ENCODE measurements around the gene SRSF1.
"Not testable (repeated sequence)": the region's sequence is repeated elsewhere in the genome, so short reads cannot be mapped to it uniquely, and the experiment has no call there.

SRSF1 gene

DNA sequence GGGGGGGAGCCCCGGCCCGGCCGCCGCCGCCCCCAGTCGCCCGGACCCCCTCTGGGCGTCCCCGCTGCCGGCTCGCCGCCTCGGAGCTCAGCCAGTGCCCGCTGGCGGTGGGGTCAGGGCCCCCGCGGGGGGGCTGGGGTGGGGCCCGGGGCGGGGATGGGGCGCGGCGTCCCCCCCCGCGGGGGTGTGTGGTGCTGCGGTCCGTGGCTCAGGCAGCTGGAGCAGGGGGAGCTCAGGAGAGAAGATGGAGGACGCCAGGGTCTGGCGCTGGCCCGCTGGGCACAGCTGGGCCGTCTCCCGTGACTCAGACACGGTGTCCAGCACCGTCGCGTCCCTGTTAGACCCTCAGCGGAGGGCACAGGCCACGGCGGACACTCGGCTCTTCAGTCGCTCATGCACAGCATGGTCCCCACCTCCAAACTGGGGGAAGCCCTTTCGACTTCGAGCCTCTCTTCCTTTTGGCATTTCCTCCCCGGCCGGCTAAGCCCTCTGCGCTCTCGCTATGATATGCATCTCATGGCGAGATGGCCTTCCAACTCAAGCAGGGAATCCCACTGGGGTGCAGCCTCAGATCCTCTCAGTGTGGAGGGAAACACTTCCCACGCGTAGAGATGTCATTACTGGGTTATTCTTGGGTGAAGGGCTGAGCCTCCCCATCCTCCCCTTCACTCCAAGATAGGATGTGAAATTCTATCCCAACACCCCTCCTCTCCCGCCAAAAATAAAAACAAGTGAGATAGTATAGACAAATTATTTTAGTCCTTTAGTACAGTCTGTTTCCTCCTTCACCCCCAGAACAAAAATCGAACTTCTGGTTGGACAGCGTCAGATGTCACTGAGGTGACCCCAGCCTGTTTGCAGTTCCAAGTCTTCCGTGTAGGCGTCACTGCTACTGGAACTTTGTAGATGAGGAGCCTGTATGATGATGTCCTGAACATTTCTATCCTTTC is 18.5 kb downstream of the SRSF1 start:
- DNase-seq: peak; percentile 86

GRCh38 chr17:57987581-57988300 is 19.3 kb downstream of the SRSF1 start, which contains the start of gene VEZF1:
VEZF1 (minus strand) TSS chr17:57988254; CDS start chr17:57988111, 143 bp downstream.
- DNase-seq: peak; percentile 89

GRCh38 chr17:57986841-57987580 is 20.0 kb downstream of the SRSF1 start:
- DNase-seq: peak; percentile 76

DNA sequence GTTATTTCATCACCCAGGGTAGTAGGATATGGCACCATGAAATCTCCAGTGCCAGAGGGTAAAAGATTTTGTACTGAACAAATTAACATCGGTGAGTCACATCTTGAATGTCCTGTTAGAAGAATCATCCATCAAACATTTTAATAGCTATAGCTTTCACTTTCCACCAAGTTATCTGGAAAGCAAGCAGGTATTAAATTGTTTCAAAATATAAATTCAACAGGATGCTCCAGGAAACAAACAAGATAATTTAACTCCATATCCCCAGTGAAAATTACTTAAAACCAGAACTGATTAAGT is 21.4 kb downstream of the SRSF1 start:
- DNase-seq: no peak

DNA sequence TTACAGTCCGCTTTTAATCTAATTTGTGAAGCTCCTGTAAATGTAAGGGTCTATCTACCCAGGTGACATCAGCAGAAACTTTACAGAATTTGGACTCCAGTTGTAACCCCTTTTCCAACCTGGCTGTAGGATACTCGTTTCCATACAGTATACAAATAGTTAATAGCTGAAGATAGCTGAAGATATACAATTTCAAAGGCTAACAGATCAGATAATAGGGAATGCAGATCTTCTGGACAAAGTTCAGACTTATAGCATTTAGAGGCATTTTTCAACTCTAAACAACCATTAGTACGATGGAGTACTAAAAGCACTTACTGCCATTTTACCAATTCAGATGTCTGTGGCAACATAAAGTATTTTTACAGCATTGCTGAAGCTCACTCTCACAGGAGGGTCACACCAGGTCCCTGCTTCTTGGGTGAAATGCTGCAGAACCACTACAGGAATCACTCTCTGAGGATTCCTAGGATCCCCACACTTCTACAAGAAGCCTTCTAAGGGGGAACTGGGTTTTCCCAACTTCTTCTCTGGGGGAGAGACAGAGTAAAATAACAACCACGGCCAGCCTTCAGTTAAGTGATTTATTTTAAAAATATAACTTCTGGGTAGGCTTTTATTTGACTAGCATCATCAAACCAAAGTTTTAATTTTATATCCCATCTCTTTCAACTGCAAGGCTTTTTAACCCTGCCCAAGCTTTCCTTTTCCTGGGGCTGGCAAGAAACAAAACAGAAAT is 21.9 kb downstream of the SRSF1 start:
- DNase-seq: no peak

- DNase-seq: no peak
Observed at GRCh38 chr17:57984261-57984890, 22.7 kb downstream of the SRSF1 start.

DNA sequence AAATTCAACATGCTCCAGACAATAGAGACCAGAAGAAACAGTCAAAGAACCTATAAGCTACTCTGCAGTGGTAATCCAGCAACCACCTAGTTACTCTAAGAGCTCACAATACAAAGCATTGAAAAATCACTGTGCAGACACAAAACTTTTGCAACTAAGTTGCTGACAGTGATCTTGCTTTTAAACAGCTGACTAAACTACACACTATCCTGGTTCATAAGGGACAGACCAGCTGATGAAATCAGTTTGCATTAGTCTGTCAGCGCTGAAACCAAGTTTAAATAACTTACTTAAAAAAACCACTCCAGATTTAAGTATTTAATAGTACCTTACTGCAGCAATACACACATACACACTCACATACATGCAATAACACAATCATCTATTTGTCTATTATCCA is 23.6 kb downstream of the SRSF1 start:
- DNase-seq: no peak

GRCh38 chr17:57982452-57983170 is 24.4 kb downstream of the SRSF1 start:
- no peak for DNase-seq

- DNase-seq: no peak
Observed at GRCh38 chr17:57980522-57980921, 26.5 kb downstream of the SRSF1 start.

GRCh38 chr17:57979076-57979475 is 28.0 kb downstream of the SRSF1 start:
- no peak for DNase-seq

- no peak for DNase-seq
Observed at GRCh38 chr17:57976594-57976993, 30.5 kb downstream of the SRSF1 start.

GRCh38 chr17:57975044-57975443 is 32.0 kb downstream of the SRSF1 start:
- DNase-seq: no peak

- DNase-seq: not testable (repeated sequence)
Observed at GRCh38 chr17:57974053-57974824, 32.8 kb downstream of the SRSF1 start.

DNA sequence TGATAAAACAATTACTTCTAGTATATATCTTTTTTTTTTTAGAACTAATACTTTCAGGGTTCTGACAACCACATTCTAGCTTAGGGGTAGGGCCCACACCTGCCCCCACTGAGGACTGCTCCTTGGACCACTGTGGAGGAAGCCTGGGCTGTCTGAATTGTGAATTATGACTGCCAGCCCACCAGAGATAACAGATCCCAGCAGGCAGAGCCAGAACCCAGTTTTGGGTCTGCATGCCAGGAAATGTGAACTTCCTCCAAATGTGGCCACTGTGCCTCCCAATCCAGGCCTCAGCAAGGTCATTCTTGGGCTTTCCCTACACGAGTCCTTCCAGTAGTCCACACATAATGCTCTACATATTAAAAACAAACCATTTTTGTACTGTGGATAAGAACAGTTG is 34.9 kb downstream of the SRSF1 start:
- DNase-seq: no peak

GRCh38 chr17:57971572-57971971 is 35.5 kb downstream of the SRSF1 start:
- no peak for DNase-seq

GRCh38 chr17:57970710-57971109 is 36.3 kb downstream of the SRSF1 start:
- no peak for DNase-seq

DNA sequence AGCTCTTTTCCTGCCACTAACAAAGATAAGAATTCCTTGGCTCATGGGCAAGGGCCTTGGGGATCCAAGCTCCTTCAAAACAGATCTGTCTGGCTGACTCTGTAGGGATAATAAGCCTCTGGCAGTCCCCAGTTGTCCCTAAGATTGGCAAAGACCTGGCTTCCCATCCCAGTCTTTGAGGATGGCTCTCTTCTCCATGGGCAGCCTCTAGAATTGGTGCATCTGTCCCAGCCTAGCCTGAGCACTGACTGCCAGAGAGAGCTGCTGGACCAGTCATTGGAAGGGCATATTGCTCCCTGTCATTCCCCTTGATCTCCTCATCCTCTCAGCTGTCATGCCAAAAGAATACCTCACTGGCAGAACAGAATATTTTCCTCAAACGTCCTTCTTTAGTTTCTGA is 38.6 kb downstream of the SRSF1 start:
- DNase-seq: no peak

DNA sequence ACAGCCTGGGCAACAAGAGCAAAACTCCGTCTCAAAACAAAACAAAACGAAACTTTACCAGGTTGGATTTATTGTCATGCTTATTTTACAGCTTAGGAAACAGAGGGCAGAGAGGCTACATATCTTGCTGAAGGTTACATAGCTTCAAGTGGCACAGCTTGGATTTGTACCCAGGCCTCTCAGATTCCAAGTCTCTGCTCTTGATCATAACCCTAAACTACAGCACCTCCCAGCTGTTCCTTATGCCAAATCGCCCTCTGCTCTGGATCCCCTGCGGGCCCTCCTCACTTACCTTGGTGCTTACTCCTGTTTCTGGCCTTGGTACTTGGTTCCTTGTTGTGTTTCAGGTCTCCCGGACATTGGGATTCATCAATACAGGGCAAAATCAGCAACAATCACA is 40.2 kb downstream of the SRSF1 start:
- DNase-seq: no peak

DNA sequence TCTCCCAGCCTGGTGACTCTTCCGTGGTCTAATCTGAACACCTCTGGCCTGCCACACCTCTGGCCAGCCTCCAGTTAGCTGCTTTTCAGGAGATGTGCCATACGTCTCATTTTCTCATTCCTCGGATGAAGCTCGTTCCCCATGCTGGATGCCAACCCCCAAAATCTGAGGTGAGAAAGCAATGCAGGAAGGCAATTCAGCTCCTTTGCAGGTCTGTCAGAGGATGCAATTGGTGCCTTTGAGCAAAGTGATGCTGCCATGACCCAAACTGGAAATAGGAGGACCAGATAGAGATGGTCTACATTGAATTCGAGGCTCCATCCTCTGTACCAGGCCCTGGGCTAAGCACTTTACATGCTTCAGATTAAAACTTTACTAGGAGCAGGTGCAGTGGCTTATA is 40.8 kb downstream of the SRSF1 start:
- no peak for DNase-seq

- no peak for DNase-seq
Observed at GRCh38 chr17:57965521-57966160, 41.4 kb downstream of the SRSF1 start.

Measured in right forelimb (tissue), 1 donor.